ENCODE data around the gene PXMP4.
A peak's percentile ranks its signal among the peaks of the same experiment; 100 is the strongest.

PXMP4 gene

GRCh38 chr20:33719989-33720709 is at the start of gene PXMP4:
Gene PXMP4 (minus strand): TSS chr20:33720310. CDS start chr20:33720207, 103 bp downstream.
- peak; percentile 97 for DNase-seq (ENCODE audit: low read depth)
- H3K4me3 ChIP-seq (ENCODE audit: low read length) = peak within 1 kb of the TSS; percentile 88
- TF ChIP-seq CTCF (IDR thresholded peaks at IDR 0.05; ENCODE audit: insufficient read depth, low read depth, low read length, missing control alignments) = no peak

GRCh38 chr20:33769043-33769442 is 48.9 kb upstream of the PXMP4 start:
- H3K4me3 ChIP-seq (ENCODE audit: low read length) = no peak overlapping the region
- DNase-seq (ENCODE audit: low read depth) = no peak
- TF ChIP-seq CTCF (IDR thresholded peaks at IDR 0.05; ENCODE audit: insufficient read depth, low read depth, low read length, missing control alignments) = no peak

- TF ChIP-seq CTCF (IDR thresholded peaks at IDR 0.05; ENCODE audit: insufficient read depth, low read depth, low read length, missing control alignments) = no peak
- DNase-seq (ENCODE audit: low read depth) = no peak
- H3K4me3 ChIP-seq (ENCODE audit: low read length) = no peak overlapping the region
Measured at GRCh38 chr20:33767777-33768138, 47.6 kb upstream of the PXMP4 start.

- no peak overlapping the region for H3K4me3 ChIP-seq (ENCODE audit: low read length)
- DNase-seq (ENCODE audit: low read depth) = no peak
- TF ChIP-seq CTCF (IDR thresholded peaks at IDR 0.05; ENCODE audit: insufficient read depth, low read depth, low read length, missing control alignments) = no peak
Measured at GRCh38 chr20:33766686-33767085, 46.6 kb upstream of the PXMP4 start.

GRCh38 chr20:33765592-33765991 is 45.5 kb upstream of the PXMP4 start:
- no peak for TF ChIP-seq CTCF (IDR thresholded peaks at IDR 0.05; ENCODE audit: insufficient read depth, low read depth, low read length, missing control alignments)
- no peak for DNase-seq (ENCODE audit: low read depth)
- no peak overlapping the region for H3K4me3 ChIP-seq (ENCODE audit: low read length)

GRCh38 chr20:33765099-33765498 is 45.0 kb upstream of the PXMP4 start:
- no peak overlapping the region for H3K4me3 ChIP-seq (ENCODE audit: low read length)
- no peak for TF ChIP-seq CTCF (IDR thresholded peaks at IDR 0.05; ENCODE audit: insufficient read depth, low read depth, low read length, missing control alignments)
- no peak for DNase-seq (ENCODE audit: low read depth)

- no peak for DNase-seq (ENCODE audit: low read depth)
- no peak for TF ChIP-seq CTCF (IDR thresholded peaks at IDR 0.05; ENCODE audit: insufficient read depth, low read depth, low read length, missing control alignments)
- no peak overlapping the region for H3K4me3 ChIP-seq (ENCODE audit: low read length)
Measured at GRCh38 chr20:33761698-33762250, 41.7 kb upstream of the PXMP4 start.
